GM12878 (cell line): ENCODE results near the gene KBTBD3.

Experiments used
- BCLAF1 ChIP-seq: fragments of 450-650 bp; IDR thresholded peaks from 2 replicates; pipeline ENCODE4 v1.6.1; 2017; ENCODE audit warnings: antibody characterized with exemption, mild to moderate bottlenecking, moderate library complexity
- CEBPB ChIP-seq, 2 experiments: fragments of 150-350 bp in 1 of 2; IDR thresholded peaks; 2 replicates each; pipeline ENCODE4 v1.6.1; 2012 to 2014; ENCODE audit warnings: low read depth in 2 of 2, low read length in 2 of 2, borderline replicate concordance in 1 of 2, inconsistent platforms in 1 of 2
- EGR1 ChIP-seq, 2 experiments: IDR thresholded peaks; 1 replicate in 1 of 2; 2 replicates in 1 of 2; pipeline ENCODE4 v1.6.1; 2011 to 2012; ENCODE audit warnings: low read depth in 2 of 2, low read length in 2 of 2, borderline replicate concordance in 1 of 2, mild to moderate bottlenecking in 1 of 2, moderate library complexity in 1 of 2
- GABPA ChIP-seq: IDR thresholded peaks from 2 replicates; pipeline ENCODE4 v1.6.1; 2014; ENCODE audit warnings: antibody characterized with exemption, low read depth, mild to moderate bottlenecking, inconsistent platforms
- POLR2A ChIP-seq: IDR thresholded peaks from 2 replicates; pipeline ENCODE4 v1.6.1; 2011; ENCODE audit warnings: low read depth, mild to moderate bottlenecking, low read length
- POLR2AphosphoS5 ChIP-seq: IDR thresholded peaks from 2 replicates; pipeline ENCODE4 v1.6.1; 2011; ENCODE audit warnings: mild to moderate bottlenecking, low read length, inconsistent platforms
- REST ChIP-seq: IDR thresholded peaks from 2 replicates; pipeline ENCODE4 v1.6.1; 2012; ENCODE audit warnings: mild to moderate bottlenecking, low read depth, low read length
- SREBF1 ChIP-seq: IDR thresholded peaks from 2 replicates; pipeline ENCODE4 v1.6.1; 2012; ENCODE audit warnings: mild to moderate bottlenecking, low read length
- TAF1 ChIP-seq: IDR thresholded peaks from 2 replicates; pipeline ENCODE4 v1.6.1; 2011; ENCODE audit warnings: mild to moderate bottlenecking, low read depth, low read length, borderline replicate concordance
- USF1 ChIP-seq: IDR thresholded peaks from 2 replicates; pipeline ENCODE4 v1.6.1; 2011; ENCODE audit warnings: borderline replicate concordance, low read depth, mild to moderate bottlenecking, moderate library complexity, mixed read lengths, low read length; ENCODE audit not compliant: insufficient read depth; ENCODE audit errors: extremely low read length
- WRNIP1 ChIP-seq: IDR thresholded peaks from 2 replicates; pipeline ENCODE4 v1.6.1; 2011; ENCODE audit warnings: low read depth, low read length, improper control_type of control experiment, borderline replicate concordance
- YY1 ChIP-seq: IDR thresholded peaks from 2 replicates; pipeline ENCODE4 v1.6.1; 2011; ENCODE audit warnings: low read depth, mild to moderate bottlenecking, low read length
- ZBED1 ChIP-seq: IDR thresholded peaks from 2 replicates; pipeline ENCODE4 v1.6.1; 2016; ENCODE audit warnings: borderline replicate concordance

GRCh38 chr11:106031202-106031810 lies 45.8 kb downstream of the KBTBD3 start:
- TF ChIP-seq BCLAF1 (no peak), EGR1 (IDR thresholded peaks at IDR 0.05; ENCODE audit: borderline replicate concordance in 1 of 2, low read depth in 2 of 2, low read length in 2 of 2) (no peak), USF1 (no peak), REST (no peak), WRNIP1 (no peak), POLR2AphosphoS5 (no peak), POLR2A (no peak), GABPA (no peak), SREBF1 (no peak), YY1 (no peak), TAF1 (no peak), CEBPB (IDR thresholded peaks at IDR 0.05; ENCODE audit: borderline replicate concordance in 1 of 2, low read depth in 2 of 2, low read length in 2 of 2) (no peak), ZBED1 (no peak)
